HG02798 (cell line): ENCODE measurements around the gene DPAGT1.

Experiments
- ATAC-seq: cut with Tn5 transposase; IDR thresholded peaks from one replicate; pipeline ENCODE4 v1.9.1; 2021; ENCODE audit warnings: mild to moderate bottlenecking; ENCODE audit not compliant: unreplicated experiment, poor library complexity

DPAGT1 gene

DNA sequence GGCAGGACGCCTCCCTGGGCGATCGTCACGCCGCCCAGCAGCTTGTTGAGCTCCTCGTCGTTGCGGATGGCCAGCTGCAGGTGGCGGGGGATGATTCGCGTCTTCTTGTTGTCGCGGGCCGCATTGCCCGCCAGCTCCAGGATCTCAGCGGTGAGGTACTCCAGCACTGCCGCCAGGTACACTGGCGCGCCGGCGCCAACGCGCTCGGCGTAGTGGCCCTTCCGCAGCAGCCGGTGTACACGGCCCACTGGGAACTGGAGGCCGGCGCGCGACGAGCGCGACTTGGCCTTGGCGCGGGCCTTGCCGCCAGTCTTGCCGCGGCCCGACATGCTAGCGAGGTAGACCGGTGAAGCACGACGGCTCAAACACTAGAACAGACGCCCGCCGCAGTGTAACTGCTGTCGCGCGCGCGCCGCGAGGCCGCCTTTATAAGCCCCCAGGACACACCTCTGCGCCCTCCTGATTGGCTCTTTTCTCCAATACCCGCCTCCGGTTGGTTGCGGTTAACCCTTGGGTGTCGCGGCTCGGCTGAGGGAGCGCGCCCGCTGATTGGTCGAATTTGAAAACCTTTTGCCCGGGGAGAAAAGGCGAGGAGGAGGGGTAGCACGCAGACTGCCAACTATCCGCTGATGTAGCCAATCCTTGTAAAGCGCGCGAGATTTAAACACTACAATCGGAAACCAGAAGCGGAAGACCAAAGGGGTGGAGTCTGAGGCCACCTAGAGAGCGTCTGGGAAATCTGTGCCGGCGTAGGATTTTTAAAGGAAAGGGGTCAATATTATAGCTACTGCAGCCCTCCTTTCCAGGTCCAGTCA, 6.4 kb downstream of the DPAGT1 start:
- peak; percentile 87 for ATAC-seq

DNA sequence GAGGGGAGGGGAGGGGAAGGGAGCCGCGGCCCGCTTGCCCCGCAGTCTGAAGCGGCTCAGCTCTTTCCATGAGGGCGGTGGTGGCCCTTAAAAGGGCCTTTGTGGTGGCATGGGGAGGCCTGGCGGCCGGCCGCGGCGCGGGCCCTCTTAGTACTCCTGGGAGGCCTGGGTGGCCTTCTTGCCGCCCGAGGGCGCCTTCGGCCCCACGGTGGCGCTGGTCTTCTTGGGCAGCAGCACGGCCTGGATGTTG, 6.9 kb downstream of the DPAGT1 start:
- ATAC-seq: peak; percentile 38

DNA sequence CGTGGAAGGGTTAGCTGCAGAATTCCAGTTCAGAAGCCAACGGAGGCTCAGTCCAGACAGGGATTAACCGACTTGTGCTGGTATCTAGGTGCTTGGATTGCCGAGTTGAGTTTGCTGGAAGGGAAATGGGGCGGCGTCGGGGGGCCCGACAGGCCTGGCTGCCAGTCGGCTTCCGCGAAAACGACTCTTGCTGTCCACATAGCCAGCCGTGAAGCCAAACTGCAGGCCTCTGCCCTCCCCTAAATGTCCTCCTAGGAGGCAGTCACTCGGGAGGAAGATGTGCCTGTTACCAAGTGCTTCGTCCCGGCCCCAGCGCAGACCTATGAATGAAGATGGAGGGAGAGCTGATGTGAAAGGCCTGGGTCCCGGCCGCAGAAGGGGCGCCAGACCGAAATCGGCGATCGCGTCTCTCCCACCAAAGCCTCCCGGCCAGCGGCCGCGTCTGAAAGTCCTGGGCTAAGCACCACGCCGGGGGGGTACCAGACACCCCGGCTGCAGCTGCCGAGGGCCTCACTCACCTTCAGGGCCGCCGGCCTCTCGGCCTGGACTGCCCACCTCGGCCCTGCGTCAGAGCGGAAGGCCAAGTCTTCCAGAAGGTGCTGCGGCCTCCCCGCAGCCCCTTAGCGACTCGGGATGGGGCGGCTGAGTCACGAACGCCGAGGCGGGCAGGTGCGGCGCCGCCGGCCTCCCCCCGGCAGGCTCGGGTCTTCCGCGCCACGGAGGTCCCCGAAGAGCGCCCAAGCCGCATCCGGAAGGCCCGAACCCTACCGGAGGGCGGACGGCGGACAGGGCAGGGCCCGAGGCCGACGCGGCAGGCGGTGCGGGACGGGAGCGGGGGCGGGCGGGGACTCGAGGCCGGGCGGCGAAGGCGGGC, 7.5 kb downstream of the DPAGT1 start:
- peak; percentile 7 for ATAC-seq

DNA sequence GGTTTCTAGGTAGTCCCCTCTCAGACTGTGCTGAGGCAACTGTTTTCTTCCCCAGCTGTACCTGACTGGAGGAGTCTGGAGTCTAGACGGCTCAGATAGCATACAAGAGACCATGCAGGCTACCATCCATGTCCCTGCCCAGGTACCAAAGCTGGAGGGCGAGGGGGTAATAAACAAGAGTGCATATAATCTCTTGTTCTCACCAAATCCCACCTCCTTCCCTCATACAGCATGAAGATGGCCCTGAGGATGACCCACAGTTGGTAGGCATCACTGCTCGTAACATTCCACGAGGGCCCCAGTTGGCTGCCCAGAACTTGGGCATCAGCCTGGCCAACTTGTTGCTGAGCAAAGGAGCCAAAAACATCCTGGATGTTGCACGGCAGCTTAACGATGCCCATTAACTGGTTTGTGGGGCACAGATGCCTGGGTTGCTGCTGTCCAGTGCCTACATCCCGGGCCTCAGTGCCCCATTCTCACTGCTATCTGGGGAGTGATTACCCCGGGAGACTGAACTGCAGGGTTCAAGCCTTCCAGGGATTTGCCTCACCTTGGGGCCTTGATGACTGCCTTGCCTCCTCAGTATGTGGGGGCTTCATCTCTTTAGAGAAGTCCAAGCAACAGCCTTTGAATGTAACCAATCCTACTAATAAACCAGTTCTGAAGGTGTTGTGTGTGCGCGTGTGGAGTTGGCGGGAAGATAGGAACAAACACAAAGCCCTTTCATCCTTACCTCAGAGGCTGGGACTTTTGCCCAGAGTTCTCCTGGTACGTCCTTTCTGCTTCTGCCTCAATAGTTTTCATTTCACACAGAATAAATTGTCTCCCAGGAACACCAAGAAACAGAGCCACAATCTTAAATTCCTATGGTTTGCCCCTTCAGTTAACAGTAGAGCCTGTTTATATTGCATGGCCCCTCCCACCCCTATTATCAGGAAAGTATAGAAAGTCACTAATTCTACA, 8.5 kb downstream of the DPAGT1 start:
- ATAC-seq: no peak

DNA sequence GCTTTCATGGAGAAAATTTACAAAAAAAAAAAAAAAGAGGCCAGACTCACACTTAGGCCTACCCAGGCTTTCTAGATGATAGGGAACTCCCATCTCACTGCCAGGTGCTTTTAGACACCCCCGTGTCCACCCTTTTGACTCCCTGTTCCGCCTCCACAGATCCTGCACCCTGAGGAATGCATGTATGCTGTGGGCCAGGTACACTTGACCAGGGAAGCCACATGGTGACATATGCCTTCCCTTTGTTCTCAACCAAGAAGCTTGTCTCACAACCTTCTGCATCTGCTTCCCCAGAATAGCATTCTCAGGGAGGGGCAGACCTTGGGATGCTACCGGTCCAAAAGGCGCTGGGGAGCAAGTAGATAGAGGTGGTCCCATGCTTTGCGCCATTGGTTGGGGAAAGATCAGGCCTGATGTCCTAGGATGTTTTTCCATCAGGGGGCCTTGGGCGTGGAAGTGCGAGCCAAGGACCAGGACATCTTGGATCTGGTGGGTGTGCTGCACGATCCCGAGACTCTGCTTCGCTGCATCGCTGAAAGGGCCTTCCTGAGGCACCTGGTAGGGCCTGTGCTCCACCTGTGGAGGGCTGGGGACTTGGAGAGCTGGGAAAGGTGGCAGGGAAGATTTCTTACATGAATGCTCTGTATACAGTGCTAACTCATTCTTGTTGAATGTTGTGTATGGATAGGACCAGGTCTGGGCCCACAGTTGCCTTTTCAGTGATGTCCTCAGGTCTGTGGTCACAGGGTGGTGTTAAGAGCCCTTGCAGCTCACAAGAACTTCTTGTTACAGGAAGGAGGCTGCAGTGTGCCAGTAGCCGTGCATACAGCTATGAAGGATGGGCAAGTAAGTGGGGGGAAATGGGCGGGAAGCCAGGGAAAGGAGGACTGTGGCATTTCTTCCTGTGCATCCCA, 9.4 kb downstream of the DPAGT1 start:
- no peak for ATAC-seq

DNA sequence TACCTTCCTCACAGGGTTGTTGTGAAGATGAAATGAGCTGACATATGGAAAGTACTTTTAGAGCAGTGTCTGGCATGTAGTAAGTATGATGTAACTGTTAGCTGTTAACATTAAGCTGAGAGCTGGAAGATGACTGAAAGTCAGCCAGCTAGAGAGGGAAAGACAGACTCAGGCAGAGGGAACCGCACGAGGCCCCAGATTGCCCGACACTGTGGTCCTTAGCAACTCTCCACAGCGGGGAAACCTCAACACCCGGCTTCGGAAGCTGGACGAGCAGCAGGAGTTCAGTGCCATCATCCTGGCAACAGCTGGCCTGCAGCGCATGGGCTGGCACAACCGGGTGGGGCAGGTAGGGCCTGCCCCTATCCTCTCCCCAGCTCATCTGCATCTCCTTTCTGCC, 10.5 kb downstream of the DPAGT1 start:
- no peak for ATAC-seq

DNA sequence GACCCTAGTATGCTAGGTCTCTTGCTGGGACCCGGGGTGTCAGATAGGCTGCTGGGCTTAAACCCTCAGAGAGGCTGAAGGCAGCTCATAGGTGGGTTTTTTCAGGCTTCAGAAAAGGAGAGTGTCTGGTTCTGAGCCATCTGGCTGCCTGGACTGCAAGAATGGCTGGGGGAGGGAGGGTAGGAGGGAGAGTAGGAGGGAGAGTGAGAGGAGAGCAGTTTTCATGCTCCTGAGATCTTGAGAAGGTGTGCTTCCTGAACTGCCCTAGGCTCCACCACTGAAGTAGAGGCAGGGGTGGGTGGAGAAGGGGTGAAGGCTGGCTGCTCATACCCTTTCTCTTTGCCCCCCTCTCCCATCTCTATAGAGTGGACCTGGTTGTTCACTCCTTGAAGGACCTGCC, 12.3 kb downstream of the DPAGT1 start:
- no peak for ATAC-seq

DNA sequence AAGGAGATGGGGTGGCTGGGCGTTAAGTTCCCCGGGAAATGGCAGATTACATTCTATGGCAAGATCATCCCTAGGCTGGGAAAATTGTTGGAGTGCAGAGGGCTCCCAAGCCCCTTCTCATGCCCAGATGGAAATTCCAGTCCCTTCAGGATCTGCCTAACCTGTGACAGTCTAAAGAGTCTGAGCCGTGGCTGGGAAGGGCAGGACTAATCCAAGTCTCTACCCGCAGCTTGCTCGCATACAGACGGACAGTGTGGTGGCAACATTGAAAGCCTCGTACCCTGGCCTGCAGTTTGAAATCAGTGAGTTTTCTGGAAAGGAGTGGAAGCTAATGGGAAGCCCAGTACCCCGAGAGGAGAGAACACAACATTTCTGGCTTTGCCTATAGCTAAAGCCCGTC, 13.2 kb downstream of the DPAGT1 start:
- ATAC-seq: no peak

DNA sequence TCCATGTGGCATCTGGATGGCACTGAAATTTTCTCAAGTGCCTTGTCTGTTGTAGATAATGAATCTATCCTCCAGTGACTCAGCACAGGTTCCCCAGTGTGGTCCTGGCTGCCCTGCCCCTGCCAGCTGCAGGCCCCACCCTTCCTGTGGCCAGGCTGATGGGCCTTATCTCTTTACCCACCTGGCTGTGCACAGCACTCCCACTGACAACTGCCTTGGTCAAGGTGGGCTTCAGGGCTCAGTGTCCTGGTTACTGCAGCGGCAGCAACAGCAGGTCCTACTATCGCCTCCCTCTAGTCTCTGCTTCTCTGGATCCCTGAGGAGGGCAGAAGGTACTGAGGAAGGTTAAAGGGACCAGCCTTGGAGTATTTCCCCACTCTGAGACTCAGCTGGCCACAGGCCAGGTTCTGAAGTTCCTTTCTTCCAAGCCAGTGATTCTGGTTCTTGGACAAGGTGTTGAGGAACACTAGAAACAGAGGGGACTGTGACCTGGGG, 13.9 kb downstream of the DPAGT1 start:
- ATAC-seq: no peak

DNA sequence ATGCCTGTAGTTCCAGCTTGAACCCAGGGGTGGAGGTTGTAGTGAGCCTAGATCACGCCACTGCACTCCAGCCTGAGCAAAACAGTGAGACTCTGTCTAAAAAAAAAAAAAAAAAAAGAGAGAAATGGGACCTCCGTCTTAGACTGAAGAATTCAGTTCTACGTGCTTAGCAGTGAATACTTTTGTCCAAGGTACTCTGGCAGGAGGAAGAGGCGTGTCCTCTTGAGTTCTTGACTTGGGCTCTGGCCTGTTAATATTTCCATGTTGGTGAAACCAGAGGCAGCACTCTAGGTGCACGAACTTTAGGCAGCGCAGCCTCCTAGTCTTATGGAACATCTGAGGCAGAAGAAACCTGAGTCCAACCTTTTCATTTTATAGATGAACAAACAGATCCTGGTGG, 14.5 kb downstream of the DPAGT1 start:
- ATAC-seq: no peak

DNA sequence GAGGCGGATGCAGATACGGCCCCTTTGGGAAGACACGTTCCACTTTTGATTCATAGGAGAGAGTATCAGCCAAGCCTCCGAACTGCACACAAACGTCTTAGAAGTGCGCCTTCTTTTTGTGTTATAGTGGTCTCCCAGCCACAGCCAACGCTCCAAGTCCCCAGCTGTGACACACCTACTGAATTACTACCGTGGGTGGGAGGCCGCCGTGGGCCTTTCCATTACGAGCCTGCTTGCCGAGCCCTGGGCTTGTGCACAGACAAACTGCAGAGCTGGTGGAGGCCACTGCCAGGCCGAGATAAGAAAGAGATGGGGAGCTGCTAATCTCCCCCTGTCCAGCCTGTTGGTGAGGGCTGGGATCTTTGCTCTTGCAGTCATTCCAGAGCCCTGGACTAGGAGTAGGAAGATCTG, 16.2 kb downstream of the DPAGT1 start:
- peak; percentile 19 for ATAC-seq

DNA sequence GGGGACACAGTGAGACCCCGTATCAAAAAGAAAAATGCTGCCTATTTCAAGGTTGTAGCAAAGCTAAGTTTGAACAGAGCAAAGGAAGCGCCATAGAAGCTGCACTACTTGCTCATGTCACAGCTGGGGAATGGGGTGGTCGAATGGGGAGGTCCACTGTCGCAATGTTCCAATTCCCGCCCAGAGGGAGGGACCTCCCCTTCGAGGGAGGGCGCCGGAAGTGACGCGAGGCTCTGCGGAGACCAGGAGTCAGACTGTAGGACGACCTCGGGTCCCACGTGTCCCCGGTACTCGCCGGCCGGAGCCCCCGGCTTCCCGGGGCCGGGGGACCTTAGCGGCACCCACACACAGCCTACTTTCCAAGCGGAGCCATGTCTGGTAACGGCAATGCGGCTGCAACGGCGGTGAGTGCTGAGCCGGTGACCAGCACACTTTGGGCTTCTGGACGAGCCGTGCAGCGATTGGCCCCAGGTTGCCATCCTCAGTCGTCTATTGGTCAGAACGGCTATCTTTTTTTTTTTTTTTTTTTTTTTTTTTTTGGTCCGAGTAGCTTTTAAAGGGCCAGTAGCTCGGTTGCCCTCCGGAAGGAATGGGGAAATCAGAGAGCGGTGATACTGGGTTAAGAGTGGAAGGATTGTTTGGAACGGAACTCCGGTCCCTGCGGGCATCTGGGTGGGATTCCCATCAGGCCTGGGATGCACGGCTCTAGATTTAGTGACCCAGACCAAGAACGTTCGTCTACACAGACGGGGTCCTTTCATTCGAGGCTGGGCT, 16.8 kb downstream of the DPAGT1 start, which contains the start of gene HMBS:
TSS of gene HMBS (plus strand) at position 219 of the 774 bp plus-strand sequence. CDS start at position 372, 153 bp downstream.
- peak; percentile 89 for ATAC-seq

DNA sequence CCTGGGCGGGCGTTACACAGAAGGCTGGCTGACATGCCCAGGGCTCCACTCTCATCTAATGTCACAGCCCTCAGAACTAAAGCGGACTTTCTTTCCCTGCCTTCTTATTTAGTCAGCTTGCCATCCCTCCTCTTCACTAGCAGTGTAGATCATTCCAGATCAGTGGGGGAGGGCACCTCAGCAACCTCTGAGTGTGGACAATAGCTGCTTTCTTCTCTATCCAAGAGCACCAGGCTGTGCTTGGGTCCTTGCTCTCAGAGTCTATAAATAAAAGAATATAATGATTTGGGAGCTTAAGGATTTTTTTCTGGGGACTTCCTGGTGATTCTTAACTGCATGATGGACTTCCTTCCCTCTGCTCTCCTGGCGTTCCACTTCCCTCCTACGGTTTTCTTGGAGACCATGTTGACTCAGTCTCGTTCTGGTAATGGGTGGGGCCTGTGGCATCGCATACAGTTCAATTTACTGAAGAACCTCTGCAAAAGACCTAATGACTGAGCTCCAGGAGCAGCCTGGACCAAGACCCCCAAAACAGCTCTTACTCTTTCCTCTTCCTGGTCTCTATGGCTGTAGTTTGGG, 19.9 kb downstream of the DPAGT1 start:
- no peak for ATAC-seq

DNA sequence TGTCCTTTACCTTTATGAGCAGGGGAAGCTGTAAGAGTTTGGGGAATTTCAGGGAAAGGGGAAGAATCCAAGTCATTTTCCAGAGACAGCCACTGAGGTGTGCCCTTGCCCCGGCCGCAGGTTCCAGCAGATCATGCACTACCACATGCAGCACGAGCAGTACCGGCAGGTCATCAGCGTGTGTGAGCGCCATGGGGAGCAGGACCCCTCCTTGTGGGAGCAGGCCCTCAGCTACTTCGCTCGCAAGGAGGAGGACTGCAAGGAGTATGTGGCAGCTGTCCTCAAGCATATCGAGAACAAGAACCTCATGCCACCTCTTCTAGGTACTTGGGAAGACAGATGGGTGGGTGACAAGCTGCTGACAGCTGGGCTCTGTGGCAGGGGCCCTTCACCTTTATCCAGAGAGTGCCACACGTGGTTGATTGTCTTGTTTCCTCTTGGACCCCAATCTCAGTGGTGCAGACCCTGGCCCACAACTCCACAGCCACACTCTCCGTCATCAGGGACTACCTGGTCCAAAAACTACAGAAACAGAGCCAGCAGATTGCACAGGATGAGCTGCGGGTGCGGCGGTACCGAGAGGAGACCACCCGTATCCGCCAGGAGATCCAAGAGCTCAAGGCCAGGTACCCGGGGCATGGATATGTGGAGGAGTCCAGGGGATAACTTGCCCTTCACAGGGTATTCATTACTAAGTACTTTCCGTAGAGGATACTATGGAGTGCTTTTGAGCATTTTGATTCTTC, 22.8 kb downstream of the DPAGT1 start:
- ATAC-seq: no peak

DNA sequence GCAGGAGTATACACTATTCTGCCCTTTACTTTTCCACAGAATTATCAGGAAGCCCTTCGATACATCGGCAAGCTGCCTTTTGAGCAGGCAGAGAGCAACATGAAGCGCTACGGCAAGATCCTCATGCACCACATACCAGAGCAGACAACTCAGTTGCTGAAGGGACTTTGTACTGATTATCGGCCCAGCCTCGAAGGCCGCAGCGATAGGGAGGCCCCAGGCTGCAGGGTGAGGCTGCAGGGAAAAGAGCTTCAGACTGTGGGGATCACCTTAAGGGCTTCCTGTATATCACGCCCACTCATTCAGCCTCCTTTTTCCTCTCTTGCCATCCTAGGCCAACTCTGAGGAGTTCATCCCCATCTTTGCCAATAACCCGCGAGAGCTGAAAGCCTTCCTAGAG, 23.8 kb downstream of the DPAGT1 start:
- no peak for ATAC-seq

DNA sequence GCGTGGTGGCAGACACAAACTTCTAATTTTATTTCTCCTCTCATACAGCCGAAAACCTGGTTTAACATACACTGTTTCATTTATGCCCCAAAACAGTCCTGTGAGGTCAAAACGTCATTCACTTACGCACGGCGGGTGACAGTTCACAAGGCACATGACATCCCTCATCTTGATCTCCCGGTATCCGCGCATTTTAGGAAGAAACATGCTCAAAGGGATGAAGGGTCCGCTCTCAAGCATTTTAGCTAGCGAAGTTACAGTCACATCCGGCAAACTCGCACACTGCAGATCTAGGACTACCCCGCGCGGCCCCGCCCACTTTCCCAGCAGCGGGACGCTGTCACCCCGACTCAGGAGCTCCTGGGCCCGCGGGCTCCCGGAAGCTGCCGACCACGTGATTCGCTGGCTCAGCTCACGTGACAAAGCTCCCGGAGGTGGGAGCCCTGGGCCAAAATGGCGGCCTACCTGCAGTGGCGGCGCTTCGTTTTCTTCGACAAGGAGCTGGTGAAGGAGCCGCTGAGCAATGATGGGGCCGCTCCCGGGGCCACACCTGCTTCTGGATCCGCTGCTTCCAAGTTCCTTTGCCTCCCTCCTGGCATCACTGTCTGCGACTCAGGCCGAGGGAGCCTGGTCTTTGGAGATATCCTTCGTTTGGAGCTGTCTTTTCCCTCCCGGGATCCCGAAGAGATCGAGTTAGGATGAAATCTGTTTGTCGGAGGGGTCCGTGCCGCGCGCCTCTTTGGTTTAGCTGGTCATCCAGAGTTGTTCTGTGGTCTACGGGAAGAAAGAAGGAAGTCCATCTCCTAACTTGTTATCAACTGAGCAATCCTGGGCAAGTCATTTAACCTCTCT, 34.1 kb downstream of the DPAGT1 start, which contains the start of gene VPS11:
TSS of gene VPS11 (plus strand) at position 448 of the 852 bp plus-strand sequence. CDS start at position 454, 6 bp downstream.
- peak; percentile 97 for ATAC-seq
